GM19193 (cell line): ENCODE measurements around the gene TXNRD2.

ENCODE experiments used
- POLR2A ChIP-seq: IDR thresholded peaks from 4 replicates; pipeline ENCODE4 v1.6.1; 2011; ENCODE audit not compliant: insufficient read depth, insufficient read length; ENCODE audit errors: extremely low read depth

The TXNRD2 gene

GRCh38 chr22:19855504-19856409 is 85.9 kb downstream of the TXNRD2 start:
- peak; percentile 53 for TF ChIP-seq POLR2A

GRCh38 chr22:19854778-19855503 is 86.7 kb downstream of the TXNRD2 start, which contains the start of the genes GNB1L and RTL10:
TSS of gene GNB1L (minus strand) at chr22:19854874. CDS start at chr22:19821355, 33,519 bp downstream.
TSS of gene RTL10 (minus strand) at chr22:19854874. CDS start at chr22:19852261, 2,613 bp downstream.
- TF ChIP-seq POLR2A: peak; percentile 92

GRCh38 chr22:19853879-19854777 is 87.5 kb downstream of the TXNRD2 start:
- no peak for TF ChIP-seq POLR2A

GRCh38 chr22:19853058-19853878 is 88.3 kb downstream of the TXNRD2 start:
- no peak for TF ChIP-seq POLR2A

GRCh38 chr22:19852177-19852781 is 89.3 kb downstream of the TXNRD2 start:
- no peak for TF ChIP-seq POLR2A

GRCh38 chr22:19851291-19852176 is 90.1 kb downstream of the TXNRD2 start:
- TF ChIP-seq POLR2A: no peak

- TF ChIP-seq POLR2A: no peak
These were observed 90.9 kb downstream of the TXNRD2 start for GRCh38 chr22:19850763-19851109.

GRCh38 chr22:19849835-19850762 is 91.5 kb downstream of the TXNRD2 start:
- TF ChIP-seq POLR2A: no peak

- no peak for TF ChIP-seq POLR2A
These were observed 93.1 kb downstream of the TXNRD2 start for GRCh38 chr22:19848298-19849224.

GRCh38 chr22:19847345-19847632 is 94.3 kb downstream of the TXNRD2 start:
- TF ChIP-seq POLR2A: no peak
